ENCODE data around the gene ADAMTS12.
A peak's percentile ranks its signal among the peaks of the same experiment; 100 is the strongest.
"Not testable (repeated sequence)": the region's sequence is repeated elsewhere in the genome, so short reads cannot be mapped to it uniquely, and the experiment has no call there.

The ADAMTS12 gene

DNA sequence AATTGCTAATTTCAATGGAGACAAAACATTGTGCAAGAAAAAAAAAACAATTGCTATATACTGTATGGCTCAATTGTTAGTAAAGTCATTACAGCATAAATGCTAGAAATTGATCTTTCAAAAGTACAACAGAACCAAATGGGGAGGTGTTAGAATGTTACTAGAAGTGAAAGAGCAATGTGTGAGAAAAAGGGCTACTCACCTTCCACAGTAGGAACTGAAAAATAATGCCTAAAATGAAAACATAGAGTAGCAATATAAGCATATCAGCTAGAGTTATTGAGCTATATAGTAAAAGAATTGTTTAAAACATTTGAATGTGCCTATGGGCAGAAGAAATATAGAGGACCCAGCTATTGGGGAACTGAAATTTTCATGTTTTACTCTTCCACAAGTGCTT, 33.5 kb upstream of the ADAMTS12 start:
- no peak overlapping the region for H3K4me3 ChIP-seq (ENCODE audit: low read length)
- peak overlapping the region; percentile 11 for H3K4me2 ChIP-seq (ENCODE audit: low read length)
- H3K9me3 ChIP-seq (ENCODE audit: insufficient read depth, low read length) = no peaks in the 10 kb centered on the region
- no peak overlapping the region for H3K9ac ChIP-seq (ENCODE audit: low read length)
- peaks cover 36% of the 10 kb centered on the region for H3K4me1 ChIP-seq (ENCODE audit: low read length)
- no peaks in the 10 kb centered on the region for H3K79me2 ChIP-seq (ENCODE audit: low read length)
- no peaks in the 10 kb centered on the region for H4K20me1 ChIP-seq (ENCODE audit: insufficient read depth, low read length)
- no peaks in the 10 kb centered on the region for H3K27me3 ChIP-seq (ENCODE audit: low read depth, low read length)
- TF ChIP-seq EZH2phosphoT487 (IDR thresholded peaks at IDR 0.05; ENCODE audit: low read depth) = no peak
- H3K27ac ChIP-seq (ENCODE audit: low read length) = no peak overlapping the region
- no peak overlapping the region for H2AFZ ChIP-seq (ENCODE audit: low read depth, low read length)
- no peaks in the 10 kb centered on the region for H3K36me3 ChIP-seq (replicated peaks; ENCODE audit: low read depth, low read length)

- Histone ChIP-seq H3K4me1 (ENCODE audit: low read length) (peaks cover 14% of the 10 kb centered on the region), H3K79me2 (ENCODE audit: low read length) (no peaks in the 10 kb centered on the region), H3K4me2 (ENCODE audit: low read length) (no peak overlapping the region), H2AFZ (ENCODE audit: low read depth, low read length) (no peak overlapping the region), H3K9me3 (ENCODE audit: insufficient read depth, low read length) (0 out of 2 replicates have a peak, but pooled peaks cover 4% of the 10 kb centered on the region), H3K4me3 (ENCODE audit: low read length) (no peak overlapping the region), H3K36me3 (replicated peaks; ENCODE audit: low read depth, low read length) (no peaks in the 10 kb centered on the region), H3K27ac (ENCODE audit: low read length) (no peak overlapping the region), H3K27me3 (ENCODE audit: low read depth, low read length) (no peaks in the 10 kb centered on the region), H3K9ac (ENCODE audit: low read length) (no peak overlapping the region), H4K20me1 (ENCODE audit: insufficient read depth, low read length) (no peaks in the 10 kb centered on the region)
- TF ChIP-seq EZH2phosphoT487 (IDR thresholded peaks at IDR 0.05; ENCODE audit: low read depth) (no peak), CTCF (IDR thresholded peaks at IDR 0.05; ENCODE audit: low read depth, low read length) (no peak)
These were observed 29.2 kb upstream of the ADAMTS12 start for GRCh38 chr5:33921002-33921401.

DNA sequence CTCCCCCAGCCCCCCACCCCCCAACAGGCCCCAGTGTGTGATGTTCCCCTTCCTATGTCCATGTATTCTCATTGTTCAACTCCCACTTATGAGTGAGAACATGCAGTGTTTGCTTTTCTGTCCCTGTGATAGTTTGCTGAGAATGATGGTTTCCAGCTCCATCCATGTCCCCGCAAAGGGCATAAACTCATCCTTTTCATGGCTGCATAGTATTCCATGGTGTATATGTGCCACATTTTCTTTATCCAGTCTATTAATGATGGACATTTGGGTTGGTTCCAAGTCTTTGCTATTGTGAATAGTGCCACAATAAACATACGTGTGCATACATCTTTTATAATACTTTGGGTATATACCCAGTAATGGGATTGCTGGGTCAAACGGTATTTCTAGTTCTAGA, 23.1 kb upstream of the ADAMTS12 start:
- H3K9ac ChIP-seq (ENCODE audit: low read length); H3K4me1 ChIP-seq (ENCODE audit: low read length): not testable (repeated sequence)

DNA sequence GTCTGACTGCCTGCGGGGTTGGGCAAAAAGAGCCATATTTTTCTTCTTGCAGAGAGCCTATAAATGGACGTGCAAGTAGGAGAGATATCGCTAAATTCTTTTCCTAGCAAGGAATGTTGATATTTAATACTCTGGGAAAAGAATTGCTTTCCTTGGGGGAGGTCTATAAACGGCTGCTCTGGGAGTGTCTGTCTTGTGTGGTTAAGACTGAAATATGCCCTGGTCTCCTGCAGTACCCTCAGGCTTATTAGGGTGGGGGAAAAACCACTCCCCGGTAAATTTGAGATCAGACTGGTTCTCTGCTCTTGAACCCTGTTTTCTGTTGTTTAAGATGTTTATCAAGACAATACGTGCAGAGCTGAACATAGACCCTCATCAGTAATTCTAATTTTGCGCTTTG, 14.5 kb upstream of the ADAMTS12 start:
- H3K36me3 ChIP-seq (replicated peaks; ENCODE audit: low read depth, low read length); H3K4me1 ChIP-seq (ENCODE audit: low read length): not testable (repeated sequence)

More for the DNA sequence above, 23.1 kb upstream of the ADAMTS12 start:
- not testable (repeated sequence) for H3K27me3 ChIP-seq (ENCODE audit: low read depth, low read length); H3K9me3 ChIP-seq (ENCODE audit: insufficient read depth, low read length); H2AFZ ChIP-seq (ENCODE audit: low read depth, low read length); H3K27ac ChIP-seq (ENCODE audit: low read length); H3K36me3 ChIP-seq (replicated peaks; ENCODE audit: low read depth, low read length); H3K4me3 ChIP-seq (ENCODE audit: low read length); H4K20me1 ChIP-seq (ENCODE audit: insufficient read depth, low read length); H3K4me2 ChIP-seq (ENCODE audit: low read length); H3K79me2 ChIP-seq (ENCODE audit: low read length)

GRCh38 chr5:33905381-33905780, 13.6 kb upstream of the ADAMTS12 start:
- Histone ChIP-seq H4K20me1 (ENCODE audit: insufficient read depth, low read length) (no peaks in the 10 kb centered on the region), H3K4me2 (ENCODE audit: low read length) (no peak overlapping the region), H3K79me2 (ENCODE audit: low read length) (no peaks in the 10 kb centered on the region), H2AFZ (ENCODE audit: low read depth, low read length) (no peak overlapping the region), H3K4me3 (ENCODE audit: low read length) (no peak overlapping the region), H3K36me3 (replicated peaks; ENCODE audit: low read depth, low read length) (no peaks in the 10 kb centered on the region), H3K9ac (ENCODE audit: low read length) (no peak overlapping the region), H3K4me1 (ENCODE audit: low read length) (no peaks in the 10 kb centered on the region), H3K27ac (ENCODE audit: low read length) (no peak overlapping the region), H3K9me3 (ENCODE audit: insufficient read depth, low read length) (peaks cover 7% of the 10 kb centered on the region; the same call in 1 of the 2 replicates), H3K27me3 (ENCODE audit: low read depth, low read length) (no peaks in the 10 kb centered on the region)
- TF ChIP-seq CTCF (IDR thresholded peaks at IDR 0.05; ENCODE audit: low read depth, low read length) (no peak), EZH2phosphoT487 (IDR thresholded peaks at IDR 0.05; ENCODE audit: low read depth) (no peak)

More for the DNA sequence above, 14.5 kb upstream of the ADAMTS12 start:
- H3K9me3 ChIP-seq (ENCODE audit: insufficient read depth, low read length); H3K4me3 ChIP-seq (ENCODE audit: low read length); H4K20me1 ChIP-seq (ENCODE audit: insufficient read depth, low read length); H3K79me2 ChIP-seq (ENCODE audit: low read length); H3K27me3 ChIP-seq (ENCODE audit: low read depth, low read length); H3K9ac ChIP-seq (ENCODE audit: low read length); H3K4me2 ChIP-seq (ENCODE audit: low read length); H2AFZ ChIP-seq (ENCODE audit: low read depth, low read length); H3K27ac ChIP-seq (ENCODE audit: low read length): not testable (repeated sequence)
